GM13977 (cell line): Measurements from ENCODE around the gene PRDM16.

Experiments
- DNase-seq: peaks from one replicate; pipeline ENCODE4 v3.0.0; 2012; ENCODE audit warnings: low spot score
- in situ Hi-C: fragments of 300-500 bp; cut with MboI; formaldehyde crosslinking; loops from one replicate; pipeline ENCODE4 v1.12.0; 2022; ENCODE audit warnings: low sequenced_read_pairs, low pct_unique_long_range_greater_than_20kb, mixed read lengths, inconsistent platforms; ENCODE audit not compliant: unreplicated experiment
- TF ChIP-seq, protein P1 (sequence below): IDR thresholded peaks from 2 replicates; pipeline ENCODE4 v1.5.1; 2012; ENCODE audit warnings: mild to moderate bottlenecking, control low read depth; ENCODE audit not compliant: insufficient read depth; ENCODE audit errors: extremely low read depth, missing control alignments

PRDM16 gene

DNA sequence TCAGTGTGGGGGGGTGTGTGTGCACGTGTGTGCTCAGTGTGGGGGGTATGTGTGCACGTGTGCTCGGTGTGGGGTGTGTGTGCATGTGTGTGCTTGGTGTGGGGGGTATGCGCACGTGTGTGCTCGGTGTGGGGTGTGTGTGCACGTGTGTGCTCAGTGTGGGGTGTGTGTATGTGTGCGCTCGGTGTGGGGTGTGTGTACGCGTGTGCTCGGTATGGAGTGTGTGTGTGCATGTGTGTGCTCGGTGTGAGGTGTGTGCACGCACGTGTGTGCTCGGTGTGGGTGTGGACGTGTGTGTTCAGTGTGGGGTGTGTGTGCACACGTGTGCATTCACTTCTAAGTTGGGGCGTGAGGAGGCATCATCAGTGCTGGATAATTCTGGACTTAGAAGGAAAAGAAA, 77.9 kb downstream of the PRDM16 start:
- in situ Hi-C loops: no loop called here
- DNase-seq: no peak
- TF ChIP-seq, protein P1, sequence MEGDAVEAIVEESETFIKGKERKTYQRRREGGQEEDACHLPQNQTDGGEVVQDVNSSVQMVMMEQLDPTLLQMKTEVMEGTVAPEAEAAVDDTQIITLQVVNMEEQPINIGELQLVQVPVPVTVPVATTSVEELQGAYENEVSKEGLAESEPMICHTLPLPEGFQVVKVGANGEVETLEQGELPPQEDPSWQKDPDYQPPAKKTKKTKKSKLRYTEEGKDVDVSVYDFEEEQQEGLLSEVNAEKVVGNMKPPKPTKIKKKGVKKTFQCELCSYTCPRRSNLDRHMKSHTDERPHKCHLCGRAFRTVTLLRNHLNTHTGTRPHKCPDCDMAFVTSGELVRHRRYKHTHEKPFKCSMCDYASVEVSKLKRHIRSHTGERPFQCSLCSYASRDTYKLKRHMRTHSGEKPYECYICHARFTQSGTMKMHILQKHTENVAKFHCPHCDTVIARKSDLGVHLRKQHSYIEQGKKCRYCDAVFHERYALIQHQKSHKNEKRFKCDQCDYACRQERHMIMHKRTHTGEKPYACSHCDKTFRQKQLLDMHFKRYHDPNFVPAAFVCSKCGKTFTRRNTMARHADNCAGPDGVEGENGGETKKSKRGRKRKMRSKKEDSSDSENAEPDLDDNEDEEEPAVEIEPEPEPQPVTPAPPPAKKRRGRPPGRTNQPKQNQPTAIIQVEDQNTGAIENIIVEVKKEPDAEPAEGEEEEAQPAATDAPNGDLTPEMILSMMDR: no peak

DNA sequence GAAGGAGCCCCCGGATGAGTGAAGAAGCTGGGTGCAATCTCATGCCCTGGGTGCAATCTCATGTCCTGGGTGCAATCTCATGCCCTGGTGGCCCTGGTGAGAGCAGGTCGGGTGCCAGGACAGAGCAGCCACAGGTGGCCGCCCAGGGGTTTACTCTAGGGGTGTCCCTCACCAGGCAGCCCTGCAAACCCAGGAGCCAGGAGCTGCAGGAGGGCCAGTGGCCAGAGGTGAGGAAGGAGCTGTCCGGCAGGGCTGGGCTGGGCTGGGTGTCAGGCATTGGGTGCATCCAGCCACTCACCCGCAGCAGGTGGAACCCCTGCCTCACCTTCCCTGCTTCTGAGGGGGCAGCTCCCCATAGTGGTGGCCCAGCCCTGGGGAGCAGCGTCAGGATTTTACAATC, 79.2 kb downstream of the PRDM16 start:
- TF ChIP-seq, protein P1: no peak
- DNase-seq: no peak
- in situ Hi-C loops: no loop called here

DNA sequence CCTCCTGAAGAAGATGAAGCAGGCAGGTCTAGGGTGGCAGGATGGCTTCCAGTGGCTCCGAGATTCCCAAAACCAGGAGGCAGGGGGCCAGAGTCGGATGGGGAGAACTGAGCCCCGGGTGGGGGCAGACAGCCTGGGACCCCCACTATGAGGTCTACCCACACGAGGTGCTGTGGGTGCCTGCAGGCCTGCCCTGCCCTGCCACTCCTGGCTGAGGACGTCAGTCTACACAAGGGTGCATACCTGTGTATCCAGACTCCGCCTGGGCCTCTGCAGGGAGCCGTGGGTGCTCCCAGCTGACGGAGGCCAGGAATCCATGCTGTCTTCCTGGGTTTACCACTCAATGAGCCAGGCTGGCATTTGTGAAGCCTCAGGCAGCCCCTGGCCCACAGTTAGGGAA, 80.3 kb downstream of the PRDM16 start:
- no peak for DNase-seq
- TF ChIP-seq, protein P1: no peak
- in situ Hi-C loops: no loop called here

DNA sequence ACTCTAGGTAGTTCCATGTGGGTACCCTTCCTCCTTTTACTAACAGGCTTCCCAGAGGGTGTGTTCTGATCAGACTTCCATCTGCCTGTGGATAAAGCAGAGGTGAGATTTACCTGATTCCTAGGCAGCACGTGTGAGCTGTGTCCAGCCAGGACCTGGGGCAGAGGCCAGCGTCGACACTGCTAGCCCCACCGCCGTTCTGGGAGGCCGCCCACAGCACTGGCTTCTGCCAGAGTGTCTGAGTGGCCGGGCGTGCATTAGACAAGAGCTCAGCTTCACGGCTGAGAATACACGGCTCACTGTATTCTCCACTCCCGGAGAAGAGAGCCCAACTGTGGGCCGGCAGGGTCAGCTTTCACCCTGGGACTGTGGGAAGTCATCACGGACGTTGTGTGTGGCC, 82.5 kb downstream of the PRDM16 start:
- TF ChIP-seq, protein P1: no peak
- in situ Hi-C loops: no loop called here
- DNase-seq: no peak

DNA sequence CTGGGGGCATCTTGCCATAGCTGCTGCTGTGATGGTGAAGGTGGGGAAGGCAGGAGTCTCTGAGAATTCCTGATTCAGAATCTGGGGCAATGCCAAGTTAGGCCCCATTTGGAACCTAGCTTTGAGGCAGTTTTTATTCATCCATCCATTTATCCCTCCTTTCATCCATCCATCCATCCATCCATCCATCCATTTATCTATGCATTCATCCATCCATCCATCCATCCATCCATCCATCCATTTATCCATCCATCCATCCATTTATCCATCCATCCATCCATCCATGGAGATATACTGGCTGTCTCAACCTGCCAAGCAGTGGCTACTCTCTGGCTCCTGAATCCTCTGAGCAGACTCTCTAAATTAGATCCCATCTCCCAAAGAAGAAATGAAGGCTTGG, 83.1 kb downstream of the PRDM16 start:
- in situ Hi-C loops: no loop called here
- DNase-seq: no peak
- TF ChIP-seq, protein P1: no peak

DNA sequence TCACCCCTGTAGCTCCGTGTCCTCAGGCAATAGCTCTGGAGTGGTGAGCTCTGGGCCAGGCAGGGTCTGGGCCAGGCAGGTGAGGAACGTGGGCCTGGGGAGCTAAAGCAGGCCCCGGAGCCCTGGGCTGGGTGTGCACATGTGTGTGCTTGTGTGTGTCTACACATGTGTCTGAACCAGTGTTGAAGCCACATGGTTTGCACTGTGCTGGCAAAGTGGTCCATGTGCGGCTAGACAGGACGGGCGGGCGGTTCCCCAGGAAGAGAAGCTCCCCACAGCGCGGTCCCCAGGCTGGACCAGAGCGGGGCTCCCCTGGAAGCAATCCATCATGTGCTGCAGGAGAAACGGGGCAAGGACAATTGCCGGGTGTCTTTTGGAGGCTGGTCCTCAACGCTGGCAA, 84.2 kb downstream of the PRDM16 start:
- DNase-seq: no peak
- in situ Hi-C loops: no loop called here
- TF ChIP-seq, protein P1: no peak
